ENCODE data around the gene ABCB11.

DNA sequence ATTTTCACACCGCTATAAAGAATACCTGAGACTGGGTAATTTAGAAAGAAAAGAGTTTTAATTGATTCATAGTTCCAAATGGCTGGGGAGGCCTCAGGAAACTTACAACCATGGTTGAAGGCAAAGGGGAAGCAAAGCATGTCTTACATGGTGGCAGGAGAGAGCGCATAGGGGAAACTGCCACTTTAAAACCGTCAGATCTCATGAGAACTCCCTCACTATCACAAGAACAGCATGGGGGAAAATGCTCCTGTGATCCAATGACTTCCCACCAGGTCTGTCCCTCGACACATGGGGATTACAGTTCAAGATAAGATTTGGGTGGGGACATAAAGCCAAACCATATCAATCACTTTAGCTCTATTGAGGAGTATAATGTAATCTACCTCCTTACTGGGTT is 53.5 kb downstream of the ABCB11 start:
- TF ChIP-seq EZH2 (IDR thresholded peaks at IDR 0.05; ENCODE audit: insufficient read depth, low read length) = no peak
- TF ChIP-seq, protein P1, sequence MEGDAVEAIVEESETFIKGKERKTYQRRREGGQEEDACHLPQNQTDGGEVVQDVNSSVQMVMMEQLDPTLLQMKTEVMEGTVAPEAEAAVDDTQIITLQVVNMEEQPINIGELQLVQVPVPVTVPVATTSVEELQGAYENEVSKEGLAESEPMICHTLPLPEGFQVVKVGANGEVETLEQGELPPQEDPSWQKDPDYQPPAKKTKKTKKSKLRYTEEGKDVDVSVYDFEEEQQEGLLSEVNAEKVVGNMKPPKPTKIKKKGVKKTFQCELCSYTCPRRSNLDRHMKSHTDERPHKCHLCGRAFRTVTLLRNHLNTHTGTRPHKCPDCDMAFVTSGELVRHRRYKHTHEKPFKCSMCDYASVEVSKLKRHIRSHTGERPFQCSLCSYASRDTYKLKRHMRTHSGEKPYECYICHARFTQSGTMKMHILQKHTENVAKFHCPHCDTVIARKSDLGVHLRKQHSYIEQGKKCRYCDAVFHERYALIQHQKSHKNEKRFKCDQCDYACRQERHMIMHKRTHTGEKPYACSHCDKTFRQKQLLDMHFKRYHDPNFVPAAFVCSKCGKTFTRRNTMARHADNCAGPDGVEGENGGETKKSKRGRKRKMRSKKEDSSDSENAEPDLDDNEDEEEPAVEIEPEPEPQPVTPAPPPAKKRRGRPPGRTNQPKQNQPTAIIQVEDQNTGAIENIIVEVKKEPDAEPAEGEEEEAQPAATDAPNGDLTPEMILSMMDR (IDR thresholded peaks at IDR 0.05; ENCODE audit: insufficient read depth, low read depth, low read length) = no peak
